Cardiac muscle cell (in vitro differentiated cells and primary cell): Measurements from ENCODE around the gene REM2. TPM values are rescaled to one million over a fixed set of nuclear protein-coding genes. Genes with fewer than 3 reads are reported as not detected.

Source experiments
- DNase-seq, 2 donors: peaks; one replicate each; pipeline versions ENCODE4 v3.0.0 to v3.0.0-alpha.2; 2010 to 2017; ENCODE audit warnings: low read depth in 1 of 2, low spot score in 1 of 2
- H3K27ac ChIP-seq: fragments of 200-600 bp; sonication (generic); 2 replicates; pipeline ENCODE4 v1.5.1; 2016
- H3K27me3 ChIP-seq: fragments of 200-600 bp; sonication (generic); 2 replicates; pipeline ENCODE4 v1.6.0; 2016; ENCODE audit warnings: control low read depth
- H3K36me3 ChIP-seq: fragments of 200-600 bp; sonication (generic); 2 replicates; pipeline ENCODE4 v1.5.1; 2016; ENCODE audit warnings: control low read depth
- H3K4me1 ChIP-seq: fragments of 200-600 bp; sonication (generic); 2 replicates; pipeline ENCODE4 v1.8.1; 2017; ENCODE audit warnings: low read depth, mild to moderate bottlenecking, mixed run types
- H3K4me3 ChIP-seq: fragments of 200-600 bp; sonication (generic); 2 replicates; pipeline ENCODE4 v1.5.1; 2016; ENCODE audit warnings: mild to moderate bottlenecking
- H3K9me3 ChIP-seq: fragments of 200-600 bp; sonication (generic); 2 replicates; pipeline ENCODE4 v1.5.1; 2017; ENCODE audit warnings: low read depth, mild to moderate bottlenecking, control low read depth
- polyA plus RNA-seq: library from polyadenylated mRNA; unstranded; fragments of >200 nt; fragmentation: Nextera tagmentation; extraction: Ambion mirVana; gene quantifications from 2 replicates; pipeline ENCODE4 v1.2.1, GENCODE V29; 2016
- total RNA-seq: library from RNA; depleted of rRNA; stranded (reverse); fragments of >200 nt; gene quantifications from 2 replicates; pipeline ENCODE4 v1.2.3, GENCODE V29; 2016
- TF ChIP-seq, protein P1 (sequence below): IDR thresholded peaks from 2 replicates; pipeline ENCODE4 v1.5.1; 2012; ENCODE audit warnings: low read depth, mild to moderate bottlenecking, low read length

The REM2 gene
- total and polyA plus RNA-seq, 2 experiments from 2014 or later: 2.7 to 5.1 TPM

DNA sequence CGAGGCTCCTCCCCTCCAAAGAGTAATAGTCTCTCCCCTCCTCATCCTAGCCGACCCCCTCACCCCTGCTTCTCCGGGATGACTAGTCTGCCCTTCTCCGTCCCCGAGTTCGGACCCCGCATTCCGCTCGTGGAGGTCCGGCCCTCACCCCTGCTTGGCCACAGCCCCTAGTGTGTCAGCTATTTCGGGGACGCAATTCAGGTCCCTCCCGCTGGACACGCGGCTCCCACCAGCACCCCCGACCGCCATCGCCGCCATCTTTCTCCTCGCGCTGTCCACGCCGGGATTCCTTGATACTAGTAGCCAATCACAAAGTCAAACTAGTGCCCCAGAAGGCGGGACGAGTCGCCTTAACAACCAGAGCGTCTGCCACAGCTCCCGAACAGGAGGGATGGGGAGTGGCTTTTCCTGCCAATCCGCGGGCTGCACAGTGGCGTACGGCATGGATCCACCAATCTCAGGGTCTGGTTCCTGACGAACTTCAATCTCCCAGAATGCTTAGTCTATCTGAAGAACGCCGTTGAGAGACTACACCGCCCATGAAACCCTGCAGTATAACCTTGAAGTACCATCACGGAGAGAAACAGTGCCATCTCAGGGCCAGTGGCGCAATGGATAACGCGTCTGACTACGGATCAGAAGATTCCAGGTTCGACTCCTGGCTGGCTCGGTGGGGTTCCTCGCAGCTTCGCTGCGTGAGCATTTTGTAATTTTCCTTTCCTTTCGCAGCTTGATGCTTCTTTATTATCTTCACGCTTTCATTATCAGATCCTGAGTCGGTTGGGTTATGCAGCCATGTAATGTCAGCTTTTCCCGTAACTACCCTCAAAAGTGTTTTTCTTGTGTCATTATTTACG lies 46.3 kb downstream of the REM2 start, which contains the start of gene PRMT5:
TSS of gene PRMT5 (minus strand) at position 273 of the 857 bp plus-strand sequence. CDS start at position 258, 15 bp downstream.
- peaks cover 13% of the 10 kb centered on the region for H3K36me3 ChIP-seq
- peaks cover 7% of the 10 kb centered on the region for H3K4me1 ChIP-seq
- H3K27ac ChIP-seq: peak within 1 kb of the TSS; percentile 86
- no peaks in the 10 kb centered on the region for H3K9me3 ChIP-seq
- TF ChIP-seq, protein P1, sequence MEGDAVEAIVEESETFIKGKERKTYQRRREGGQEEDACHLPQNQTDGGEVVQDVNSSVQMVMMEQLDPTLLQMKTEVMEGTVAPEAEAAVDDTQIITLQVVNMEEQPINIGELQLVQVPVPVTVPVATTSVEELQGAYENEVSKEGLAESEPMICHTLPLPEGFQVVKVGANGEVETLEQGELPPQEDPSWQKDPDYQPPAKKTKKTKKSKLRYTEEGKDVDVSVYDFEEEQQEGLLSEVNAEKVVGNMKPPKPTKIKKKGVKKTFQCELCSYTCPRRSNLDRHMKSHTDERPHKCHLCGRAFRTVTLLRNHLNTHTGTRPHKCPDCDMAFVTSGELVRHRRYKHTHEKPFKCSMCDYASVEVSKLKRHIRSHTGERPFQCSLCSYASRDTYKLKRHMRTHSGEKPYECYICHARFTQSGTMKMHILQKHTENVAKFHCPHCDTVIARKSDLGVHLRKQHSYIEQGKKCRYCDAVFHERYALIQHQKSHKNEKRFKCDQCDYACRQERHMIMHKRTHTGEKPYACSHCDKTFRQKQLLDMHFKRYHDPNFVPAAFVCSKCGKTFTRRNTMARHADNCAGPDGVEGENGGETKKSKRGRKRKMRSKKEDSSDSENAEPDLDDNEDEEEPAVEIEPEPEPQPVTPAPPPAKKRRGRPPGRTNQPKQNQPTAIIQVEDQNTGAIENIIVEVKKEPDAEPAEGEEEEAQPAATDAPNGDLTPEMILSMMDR: no peak
- peak within 1 kb of the TSS; percentile 79 for H3K4me3 ChIP-seq
- no peaks in the 10 kb centered on the region for H3K27me3 ChIP-seq
- peak; percentile 99 to 100 for DNase-seq

DNA sequence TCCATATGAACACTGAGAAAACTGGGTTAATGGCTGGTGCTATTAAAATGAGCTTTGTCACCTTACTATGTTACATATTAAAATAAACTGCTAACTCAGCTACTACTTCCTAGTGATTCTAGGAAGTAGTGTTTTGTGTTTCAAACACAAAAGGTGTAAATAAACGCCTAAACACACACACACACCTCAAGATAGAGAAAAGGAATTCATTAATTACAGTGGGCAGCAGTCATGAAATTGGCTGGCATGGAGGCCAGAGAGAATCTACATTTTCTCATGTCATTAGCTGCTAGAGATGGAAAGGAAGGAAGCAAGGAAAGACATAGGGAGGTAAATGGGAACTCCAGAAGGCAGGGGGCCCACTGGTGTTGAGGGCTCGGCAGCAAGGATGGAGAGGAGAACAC lies 46.9 kb downstream of the REM2 start:
- DNase-seq: no peak
- H3K9me3 ChIP-seq: no peaks in the 10 kb centered on the region
- TF ChIP-seq, protein P1: no peak
- H3K4me1 ChIP-seq: peaks cover 7% of the 10 kb centered on the region
- no peaks in the 10 kb centered on the region for H3K27me3 ChIP-seq
- H3K27ac ChIP-seq: peak overlapping the region; percentile 70
- peaks cover 7% of the 10 kb centered on the region for H3K36me3 ChIP-seq
- H3K4me3 ChIP-seq: peak overlapping the region; percentile 53

DNA sequence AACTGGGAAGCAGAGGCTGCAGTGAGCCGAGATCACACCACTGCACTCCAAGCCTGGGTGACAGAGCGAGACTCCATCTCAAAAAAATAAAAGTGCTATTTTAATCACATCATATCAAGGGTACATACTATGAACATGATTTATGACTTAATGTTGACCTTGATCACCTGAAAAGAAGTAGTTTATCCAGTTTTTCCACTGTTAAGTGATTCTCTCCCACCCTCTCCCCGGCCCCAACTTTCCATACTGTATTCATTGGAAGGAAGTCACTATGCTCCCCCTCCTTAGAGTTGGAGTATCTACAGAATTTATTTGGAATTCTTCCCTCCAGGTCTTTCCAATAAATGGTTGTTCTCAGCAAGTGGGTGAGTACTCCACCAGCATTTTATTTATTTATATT lies 49.1 kb downstream of the REM2 start:
- no peak for DNase-seq
- Histone ChIP-seq H3K36me3 (no peaks in the 10 kb centered on the region), H3K4me3 (no peak overlapping the region), H3K9me3 (no peaks in the 10 kb centered on the region), H3K27ac (no peak overlapping the region), H3K27me3 (no peaks in the 10 kb centered on the region), H3K4me1 (peaks cover 7% of the 10 kb centered on the region)
- TF ChIP-seq, protein P1: no peak

DNA sequence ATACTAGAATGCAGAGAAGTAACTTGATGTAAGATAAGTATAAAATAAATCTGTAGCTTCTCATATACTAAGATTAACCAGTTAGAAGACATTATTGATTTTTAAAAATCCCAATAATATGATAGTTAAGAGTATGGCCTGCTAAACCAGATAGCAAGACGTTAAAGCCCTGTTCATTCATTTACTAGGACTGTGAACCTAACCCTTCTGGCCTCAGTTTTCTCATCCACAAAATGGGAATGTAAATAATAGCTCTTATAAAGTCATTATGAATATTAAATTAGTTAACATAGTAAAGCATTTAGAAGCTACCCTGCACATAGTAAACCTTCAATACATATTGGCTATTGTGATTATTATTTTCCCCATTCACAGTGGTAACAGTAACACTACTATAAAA lies 52.1 kb downstream of the REM2 start:
- H3K36me3 ChIP-seq: no peaks in the 10 kb centered on the region
- no peaks in the 10 kb centered on the region for H3K27me3 ChIP-seq
- TF ChIP-seq, protein P1: no peak
- no peak overlapping the region for H3K4me3 ChIP-seq
- H3K9me3 ChIP-seq: no peaks in the 10 kb centered on the region
- H3K4me1 ChIP-seq: no peaks in the 10 kb centered on the region
- no peak overlapping the region for H3K27ac ChIP-seq
- no peak for DNase-seq

Other genes starting within 250 kb of the REM2 start
- not detected in 2 replicates for gene OR6J1, start 238.9 kb upstream of the REM2 start, total RNA-seq
- gene OR6J1, start 238.9 kb upstream of the REM2 start, polyA plus RNA-seq: not detected in 2 replicates
- gene OXA1L, start 116.5 kb upstream of the REM2 start, total RNA-seq: 137 and 160 TPM in 2 replicates
- 53.4 and 71.5 TPM in 2 replicates for gene OXA1L, start 116.5 kb upstream of the REM2 start, polyA plus RNA-seq
- gene SLC7A7, start 67.8 kb upstream of the REM2 start, total RNA-seq: 1.3 and 2.3 TPM in 2 replicates
- 1.4 and 1.9 TPM in 2 replicates for gene SLC7A7, start 67.8 kb upstream of the REM2 start, polyA plus RNA-seq
- gene MRPL52, start 53.3 kb upstream of the REM2 start, total RNA-seq: 58.0 and 97.9 TPM in 2 replicates
- gene MRPL52, start 53.3 kb upstream of the REM2 start, polyA plus RNA-seq: 246 and 259 TPM in 2 replicates
- 24.6 and 48.1 TPM in 2 replicates for gene MMP14, start 46.6 kb upstream of the REM2 start, total RNA-seq
- gene MMP14, start 46.6 kb upstream of the REM2 start, polyA plus RNA-seq: 1.8 and 6.3 TPM in 2 replicates
- 40.8 and 47.1 TPM in 2 replicates for gene LRP10, start 11.5 kb upstream of the REM2 start, total RNA-seq
- 58.6 and 62.7 TPM in 2 replicates for gene LRP10, start 11.5 kb upstream of the REM2 start, polyA plus RNA-seq
- 97.6 and 107 TPM in 2 replicates for gene RBM23, start 35.9 kb downstream of the REM2 start, total RNA-seq
- gene RBM23, start 35.9 kb downstream of the REM2 start, polyA plus RNA-seq: 93.4 and 94.7 TPM in 2 replicates
- 53.9 and 62.7 TPM in 2 replicates for gene PRMT5, start 46.2 kb downstream of the REM2 start, total RNA-seq
- 131 and 134 TPM in 2 replicates for gene PRMT5, start 46.2 kb downstream of the REM2 start, polyA plus RNA-seq
- gene HAUS4, start 73.9 kb downstream of the REM2 start, total RNA-seq: 60.7 and 84.5 TPM in 2 replicates
- 28.3 and 59.7 TPM in 2 replicates for gene HAUS4, start 73.9 kb downstream of the REM2 start, polyA plus RNA-seq
- gene AJUBA, start 99.3 kb downstream of the REM2 start, total RNA-seq: 33.8 and 39.3 TPM in 2 replicates
- gene AJUBA, start 99.3 kb downstream of the REM2 start, polyA plus RNA-seq: 18.9 and 19.9 TPM in 2 replicates
- gene C14orf93, start 126.9 kb downstream of the REM2 start, total RNA-seq: 7.9 and 26.3 TPM in 2 replicates
- 6.7 and 10.5 TPM in 2 replicates for gene C14orf93, start 126.9 kb downstream of the REM2 start, polyA plus RNA-seq
- gene PSMB5, start 151.7 kb downstream of the REM2 start, total RNA-seq: 124 and 255 TPM in 2 replicates
- 304 and 326 TPM in 2 replicates for gene PSMB5, start 151.7 kb downstream of the REM2 start, polyA plus RNA-seq
- gene PSMB11, start 159.0 kb downstream of the REM2 start, total RNA-seq: 0.12 TPM in 1 of 2 replicates, not detected in the other
- gene PSMB11, start 159.0 kb downstream of the REM2 start, polyA plus RNA-seq: not detected in 2 replicates
- gene CDH24, start 174.3 kb downstream of the REM2 start, total RNA-seq: 8.6 and 8.9 TPM in 2 replicates
- gene CDH24, start 174.3 kb downstream of the REM2 start, polyA plus RNA-seq: 4.4 and 13.4 TPM in 2 replicates
- gene ACIN1, start 211.9 kb downstream of the REM2 start, total RNA-seq: 95.1 and 151 TPM in 2 replicates
- 41.0 and 45.5 TPM in 2 replicates for gene ACIN1, start 211.9 kb downstream of the REM2 start, polyA plus RNA-seq
- gene C14orf119, start 212.3 kb downstream of the REM2 start, total RNA-seq: 22.2 and 57.0 TPM in 2 replicates
- gene C14orf119, start 212.3 kb downstream of the REM2 start, polyA plus RNA-seq: 105 and 120 TPM in 2 replicates
- 0.15 TPM in 1 of 2 replicates, not detected in the other for gene CIROP, start 221.8 kb downstream of the REM2 start, total RNA-seq
- not detected in 2 replicates for gene CIROP, start 221.8 kb downstream of the REM2 start, polyA plus RNA-seq
- not detected in 2 replicates for gene CEBPE, start 236.0 kb downstream of the REM2 start, total RNA-seq
- gene CEBPE, start 236.0 kb downstream of the REM2 start, polyA plus RNA-seq: not detected in 2 replicates